H9 (cell line): ENCODE data around the gene RXFP3. TPM values are rescaled to one million over a fixed set of nuclear protein-coding genes. Genes with fewer than 3 reads are reported as not detected.

ENCODE experiments used
- DNase-seq: peaks from one replicate; pipeline ENCODE4 v3.0.0-alpha.2; 2017
- H2AFZ ChIP-seq: one replicate; pipeline ENCODE4 v1.6.1; 2013; ENCODE audit warnings: mild to moderate bottlenecking, low read length, control low read depth, moderate library complexity
- H2AK5ac ChIP-seq: 2 replicates; pipeline ENCODE4 v1.6.1; 2013; ENCODE audit warnings: low read length, control low read depth, mixed read lengths; ENCODE audit not compliant: insufficient read length
- H2BK120ac ChIP-seq: one replicate; pipeline ENCODE4 v1.6.1; 2013; ENCODE audit warnings: low read depth, mild to moderate bottlenecking, low read length, control low read depth, inconsistent platforms; ENCODE audit not compliant: poor library complexity, severe bottlenecking
- H2BK12ac ChIP-seq: 2 replicates; pipeline ENCODE4 v1.6.1; 2013; ENCODE audit warnings: low read length, control low read depth, mixed read lengths, low read depth; ENCODE audit not compliant: insufficient read length
- H2BK15ac ChIP-seq: 2 replicates; pipeline ENCODE4 v1.6.1; 2013; ENCODE audit warnings: low read depth, low read length, control low read depth
- H2BK20ac ChIP-seq: one replicate; pipeline ENCODE4 v1.6.1; 2013; ENCODE audit warnings: low read depth, mild to moderate bottlenecking, low read length, control low read depth, inconsistent platforms; ENCODE audit not compliant: poor library complexity, severe bottlenecking
- H2BK5ac ChIP-seq: 2 replicates; pipeline ENCODE4 v1.6.1; 2013; ENCODE audit warnings: low read length, control low read depth, mixed read lengths; ENCODE audit not compliant: insufficient read length
- H3K14ac ChIP-seq: 2 replicates; pipeline ENCODE4 v1.6.1; 2013; ENCODE audit warnings: low read length, control low read depth; ENCODE audit not compliant: insufficient read depth
- H3K18ac ChIP-seq: 2 replicates; pipeline ENCODE4 v1.6.1; 2013; ENCODE audit warnings: low read depth, mild to moderate bottlenecking, mixed read lengths, low read length, control low read depth; ENCODE audit not compliant: insufficient read length
- H3K23ac ChIP-seq: 2 replicates; pipeline ENCODE4 v1.6.1; 2013; ENCODE audit warnings: low read length, control low read depth, mixed read lengths, low read depth; ENCODE audit not compliant: insufficient read length
- H3K23me2 ChIP-seq: 2 replicates; pipeline ENCODE4 v1.6.1; 2013; ENCODE audit warnings: low read depth, mild to moderate bottlenecking, mixed read lengths, low read length, control low read depth; ENCODE audit not compliant: insufficient read length, poor library complexity, severe bottlenecking
- H3K27ac ChIP-seq: 2 replicates; pipeline ENCODE4 v1.5.1; 2013; ENCODE audit warnings: low read length, control low read depth, mixed read lengths, low read depth; ENCODE audit not compliant: insufficient read length
- H3K27me3 ChIP-seq: 2 replicates; pipeline ENCODE4 v1.6.1; 2013; ENCODE audit warnings: low read length, control low read depth, inconsistent platforms; ENCODE audit not compliant: insufficient read depth
- H3K4ac ChIP-seq: 2 replicates; pipeline ENCODE4 v1.6.1; 2013; ENCODE audit warnings: low read depth, mild to moderate bottlenecking, control low read depth, inconsistent platforms, low read length, moderate library complexity
- H3K4me1 ChIP-seq: 2 replicates; pipeline ENCODE4 v1.6.1; 2013; ENCODE audit warnings: low read length, control low read depth, inconsistent platforms; ENCODE audit not compliant: insufficient read depth
- H3K4me2 ChIP-seq: 2 replicates; pipeline ENCODE4 v1.6.1; 2013; ENCODE audit warnings: low read length, control low read depth, mixed read lengths; ENCODE audit not compliant: insufficient read length, insufficient read depth
- H3K56ac ChIP-seq: 2 replicates; pipeline ENCODE4 v1.6.1; 2013; ENCODE audit warnings: low read depth, mild to moderate bottlenecking, mixed read lengths, low read length, control low read depth; ENCODE audit not compliant: insufficient read length
- H3K79me1 ChIP-seq: 2 replicates; pipeline ENCODE4 v1.6.1; 2013; ENCODE audit warnings: low read depth, mild to moderate bottlenecking, moderate library complexity, low read length, control low read depth, inconsistent platforms; ENCODE audit not compliant: insufficient read depth, poor library complexity, severe bottlenecking
- H3K79me2 ChIP-seq: 2 replicates; pipeline ENCODE4 v1.6.1; 2013; ENCODE audit warnings: low read length, control low read depth, inconsistent platforms; ENCODE audit not compliant: insufficient read depth
- H3K9ac ChIP-seq: 2 replicates; pipeline ENCODE4 v1.6.1; 2013; ENCODE audit warnings: low read length, control low read depth, mixed read lengths; ENCODE audit not compliant: insufficient read length; ENCODE audit errors: extremely low read depth
- H3K9me3 ChIP-seq: one replicate; pipeline ENCODE4 v1.6.1; 2013; ENCODE audit warnings: low read depth, low read length, inconsistent platforms; ENCODE audit not compliant: control insufficient read depth
- H3T11ph ChIP-seq: one replicate; pipeline ENCODE4 v1.6.1; 2013; ENCODE audit warnings: mild to moderate bottlenecking, low read length, control low read depth, inconsistent platforms
- H4K20me1 ChIP-seq: one replicate; pipeline ENCODE4 v1.6.1; 2013; ENCODE audit not compliant: control insufficient read depth, insufficient read length, insufficient read depth
- H4K5ac ChIP-seq: 2 replicates; pipeline ENCODE4 v1.6.1; 2013; ENCODE audit warnings: low read depth, mild to moderate bottlenecking, mixed read lengths, low read length, control low read depth; ENCODE audit not compliant: insufficient read length
- H4K8ac ChIP-seq: replicated peaks from 2 replicates; pipeline ENCODE4 v1.6.1; 2013; ENCODE audit warnings: low read length, control low read depth, mixed read lengths, low read depth; ENCODE audit not compliant: insufficient read length
- H4K91ac ChIP-seq: 2 replicates; pipeline ENCODE4 v1.6.1; 2013; ENCODE audit warnings: low read depth, mild to moderate bottlenecking, moderate library complexity, mixed read lengths, low read length, control low read depth; ENCODE audit not compliant: insufficient read length
- H3K27ac Mint-ChIP-seq, 3 experiments: 2 replicates in 2 of 3; 3 replicates in 1 of 3; pipeline ENCODE4 v1.8.0; 2020 to 2021; ENCODE audit warnings: mixed read lengths in 3 of 3, mild to moderate bottlenecking in 1 of 3, moderate library complexity in 1 of 3
- H3K27me3 Mint-ChIP-seq: 2 replicates; pipeline ENCODE4 v1.8.0; 2021; ENCODE audit warnings: low read depth, mild to moderate bottlenecking, moderate library complexity, mixed read lengths
- H3K36me3 Mint-ChIP-seq, 3 experiments: 2 replicates in 2 of 3; 3 replicates in 1 of 3; pipeline ENCODE4 v1.8.0; 2020 to 2021; ENCODE audit warnings: low read depth in 3 of 3, mixed read lengths in 3 of 3; ENCODE audit not compliant: insufficient read depth in 1 of 3
- H3K4me1 Mint-ChIP-seq, 2 experiments: 2 replicates each; pipeline ENCODE4 v1.8.0; 2020; ENCODE audit warnings: mixed read lengths in 2 of 2
- H3K4me3 Mint-ChIP-seq, 2 experiments: 2 replicates in 1 of 2; 3 replicates in 1 of 2; pipeline ENCODE4 v1.8.0; 2020 to 2021; ENCODE audit warnings: mild to moderate bottlenecking in 2 of 2, mixed read lengths in 2 of 2, moderate library complexity in 1 of 2
- H3K9me3 Mint-ChIP-seq, 2 experiments: 2 replicates in 1 of 2; 3 replicates in 1 of 2; pipeline ENCODE4 v1.8.0; 2020; ENCODE audit warnings: mild to moderate bottlenecking in 2 of 2, mixed read lengths in 2 of 2, moderate library complexity in 1 of 2
- CTCF ChIP-seq: fragments of 200-600 bp; sonication (generic); conservative IDR thresholded peaks from 3 replicates; pipeline ENCODE4 v1.8.0; 2021; ENCODE audit warnings: antibody characterized with exemption, mild to moderate bottlenecking
- WGBS: extraction: QIAGEN DNeasy Blood & Tissue Kit; methylation state at CpG from one replicate; pipeline ENCODE4 v1.1.7; 2013; ENCODE audit warnings: missing lambda C conversion rate, low lambda C conversion rate, mixed read lengths; ENCODE audit not compliant: insufficient read length; ENCODE audit errors: extremely low coverage; 5-methylcytosine and 5-hydroxymethylcytosine counted together
- long read RNA-seq: library from polyadenylated mRNA; unstranded; transcript quantifications from one replicate; pipeline ENCODE4 v2.0.0, GENCODE V29; 2020
- total RNA-seq: library from RNA; stranded (reverse); gene quantifications from 2 replicates; pipeline ENCODE4 v1.2.1, GENCODE V29; 2021

The RXFP3 gene
- not detected in 2 replicates for total RNA-seq
- long read RNA-seq = 0 reads

GRCh38 chr5:33936381-33937016 lies at the start of gene RXFP3:
RXFP3 (plus strand) TSS chr5:33936386; CDS start chr5:33936741, 355 bp downstream.
- H4K8ac ChIP-seq = no peak within 1 kb of the TSS
- H2BK5ac ChIP-seq = no peak within 1 kb of the TSS
- H3K23me2 ChIP-seq = peaks cover 10% of the 10 kb centered on the region
- Mint-ChIP-seq H3K4me3 (peak within 1 kb of the TSS; percentile 82 to 87), H3K4me1 (peaks cover 18 to 25% of the 10 kb centered on the region in 2 experiments), H3K27ac (0 out of 7 replicates have a peak within 1 kb of the TSS, but pooled peaks of 1 of the 3 experiments have one; percentile 9), H3K9me3 (no peaks in the 10 kb centered on the region), H3K27me3 (peaks cover 38% of the 10 kb centered on the region), H3K36me3 (no peaks in the 10 kb centered on the region)
- DNase-seq = no peak
- no peak within 1 kb of the TSS for H3T11ph ChIP-seq
- no CpG with 5 or more reads among the region's 45 CpGs for WGBS
- no peak within 1 kb of the TSS for H2BK12ac ChIP-seq
- no peak within 1 kb of the TSS for H2AFZ ChIP-seq
- no peaks in the 10 kb centered on the region for H3K4me1 ChIP-seq
- H3K79me2 ChIP-seq = no peaks in the 10 kb centered on the region
- no peak within 1 kb of the TSS for H3K23ac ChIP-seq
- H3K14ac ChIP-seq = no peak within 1 kb of the TSS; the same call in 1 of the 2 replicates
- no peak within 1 kb of the TSS for H2BK120ac ChIP-seq
- TF ChIP-seq CTCF = no peak
- H2AK5ac ChIP-seq = no peak within 1 kb of the TSS
- no peaks in the 10 kb centered on the region for H3K9me3 ChIP-seq
- no peak within 1 kb of the TSS for H3K56ac ChIP-seq
- no peak within 1 kb of the TSS; the same call in 1 of the 2 replicates for H2BK15ac ChIP-seq
- peaks cover 11% of the 10 kb centered on the region; the same call in 1 of the 2 replicates for H3K27me3 ChIP-seq
- peak within 1 kb of the TSS; percentile 84 for H3K4me2 ChIP-seq
- H3K27ac ChIP-seq = no peak within 1 kb of the TSS
- H3K9ac ChIP-seq = no peak within 1 kb of the TSS
- no peak within 1 kb of the TSS for H4K91ac ChIP-seq
- no peak within 1 kb of the TSS for H2BK20ac ChIP-seq
- H4K5ac ChIP-seq = no peak within 1 kb of the TSS
- H3K79me1 ChIP-seq = no peaks in the 10 kb centered on the region
- H3K4ac ChIP-seq = no peak within 1 kb of the TSS
- H3K18ac ChIP-seq = no peak within 1 kb of the TSS
- no peaks in the 10 kb centered on the region for H4K20me1 ChIP-seq
